ENCODE results near the gene SFPQ.

GRCh38 chr1:35143737-35144508 is 49.0 kb downstream of the SFPQ start:
- TF ChIP-seq CTCF (conservative IDR thresholded peaks at IDR 0.05), result no peak
- TF ChIP-seq ZFX (IDR thresholded peaks at IDR 0.05), result no peak
